Measurements from ENCODE around the gene KANK2. TPM values are rescaled to one million over a fixed set of nuclear protein-coding genes. Genes with fewer than 3 reads are reported as not detected.

Gene KANK2
- polyA plus RNA-seq, 1 donor from 2014 or later = 0.25 TPM

- H3K27ac ChIP-seq (ENCODE audit: low read length) = no peak overlapping the region
- no peaks in the 10 kb centered on the region for H3K9me3 ChIP-seq (ENCODE audit: low read length)
- H3K36me3 ChIP-seq (ENCODE audit: insufficient read depth, low read length) = no peaks in the 10 kb centered on the region
- H2AFZ ChIP-seq (ENCODE audit: low read depth, low read length) = no peak overlapping the region
- H3F3A ChIP-seq (ENCODE audit: insufficient read depth, low read length, poor library complexity, severe bottlenecking) = no peaks in the 10 kb centered on the region
- no peak overlapping the region for H3K9ac ChIP-seq (ENCODE audit: low read length)
- no peaks in the 10 kb centered on the region for H3K27me3 ChIP-seq (ENCODE audit: insufficient read depth, low read depth, low read length)
- no peaks in the 10 kb centered on the region for H3K79me2 ChIP-seq (replicated peaks; ENCODE audit: insufficient read depth, low read length)
- no peak overlapping the region for H3K4me2 ChIP-seq (ENCODE audit: low read length)
- no peak overlapping the region for H3K4me3 ChIP-seq (ENCODE audit: low read length)
- H3K9me2 ChIP-seq (ENCODE audit: insufficient read depth, low read length) = no peaks in the 10 kb centered on the region
- no peaks in the 10 kb centered on the region for H4K20me1 ChIP-seq (ENCODE audit: insufficient read depth)
- TF ChIP-seq CTCF (IDR thresholded peaks at IDR 0.05; ENCODE audit: poor library complexity, severe bottlenecking) = no peak
Measured at GRCh38 chr19:11172576-11172975, 24.8 kb downstream of the KANK2 start.

- H3K79me2 ChIP-seq (replicated peaks; ENCODE audit: insufficient read depth, low read length) = no peaks in the 10 kb centered on the region
- no peaks in the 10 kb centered on the region for H3K27me3 ChIP-seq (ENCODE audit: insufficient read depth, low read depth, low read length)
- TF ChIP-seq SMC3 (conservative IDR thresholded peaks at IDR 0.05; ENCODE audit: poor library complexity) (no peak), TAF1 (IDR thresholded peaks at IDR 0.05; ENCODE audit: low read depth) (no peak), EZH2 (IDR thresholded peaks at IDR 0.05; ENCODE audit: borderline replicate concordance, insufficient read depth, low read length, poor library complexity, severe bottlenecking) (no peak), CTCF (IDR thresholded peaks at IDR 0.05; ENCODE audit: poor library complexity, severe bottlenecking) (no peak), MXI1 (conservative IDR thresholded peaks at IDR 0.05; ENCODE audit: poor library complexity, severe bottlenecking) (no peak)
- no peaks in the 10 kb centered on the region for H3K9me2 ChIP-seq (ENCODE audit: insufficient read depth, low read length)
- no peak overlapping the region for H3K4me3 ChIP-seq (ENCODE audit: low read length)
- no peaks in the 10 kb centered on the region for H3K36me3 ChIP-seq (ENCODE audit: insufficient read depth, low read length)
- H3K4me2 ChIP-seq (ENCODE audit: low read length) = no peak overlapping the region
- no peaks in the 10 kb centered on the region for H4K20me1 ChIP-seq (ENCODE audit: insufficient read depth)
- H3K9ac ChIP-seq (ENCODE audit: low read length) = no peak overlapping the region
- no peaks in the 10 kb centered on the region for H3K9me3 ChIP-seq (ENCODE audit: low read length)
- H3F3A ChIP-seq (ENCODE audit: insufficient read depth, low read length, poor library complexity, severe bottlenecking) = no peaks in the 10 kb centered on the region
- H2AFZ ChIP-seq (ENCODE audit: low read depth, low read length) = no peak overlapping the region
- no peak overlapping the region for H3K27ac ChIP-seq (ENCODE audit: low read length)
Measured at GRCh38 chr19:11171144-11171543, 26.2 kb downstream of the KANK2 start.

- no peak overlapping the region for H3K9ac ChIP-seq (ENCODE audit: low read length)
- H3K79me2 ChIP-seq (replicated peaks; ENCODE audit: insufficient read depth, low read length) = no peaks in the 10 kb centered on the region
- H3K9me3 ChIP-seq (ENCODE audit: low read length) = no peaks in the 10 kb centered on the region
- H3K36me3 ChIP-seq (ENCODE audit: insufficient read depth, low read length) = no peaks in the 10 kb centered on the region
- H3K4me2 ChIP-seq (ENCODE audit: low read length) = no peak overlapping the region
- no peaks in the 10 kb centered on the region for H4K20me1 ChIP-seq (ENCODE audit: insufficient read depth)
- H3K27ac ChIP-seq (ENCODE audit: low read length) = no peak overlapping the region
- no peak overlapping the region for H2AFZ ChIP-seq (ENCODE audit: low read depth, low read length)
- H3K4me3 ChIP-seq (ENCODE audit: low read length) = no peak overlapping the region
- H3F3A ChIP-seq (ENCODE audit: insufficient read depth, low read length, poor library complexity, severe bottlenecking) = no peaks in the 10 kb centered on the region
- H3K27me3 ChIP-seq (ENCODE audit: insufficient read depth, low read depth, low read length) = no peaks in the 10 kb centered on the region
- no peaks in the 10 kb centered on the region for H3K9me2 ChIP-seq (ENCODE audit: insufficient read depth, low read length)
- no peak for TF ChIP-seq EZH2 (IDR thresholded peaks at IDR 0.05; ENCODE audit: borderline replicate concordance, insufficient read depth, low read length, poor library complexity, severe bottlenecking)
- no peak for TF ChIP-seq REST (IDR thresholded peaks at IDR 0.05; ENCODE audit: borderline replicate concordance)
- TF ChIP-seq SMC3 (conservative IDR thresholded peaks at IDR 0.05; ENCODE audit: poor library complexity) = no peak
- TF ChIP-seq RAD21 (conservative IDR thresholded peaks at IDR 0.05) = no peak
- TF ChIP-seq CTCF (IDR thresholded peaks at IDR 0.05; ENCODE audit: poor library complexity, severe bottlenecking) = no peak
- no peak for TF ChIP-seq TAF1 (IDR thresholded peaks at IDR 0.05; ENCODE audit: low read depth)
- no peak for TF ChIP-seq POLR2AphosphoS5 (IDR thresholded peaks at IDR 0.05)
Measured at GRCh38 chr19:11169896-11170678, 27.3 kb downstream of the KANK2 start.
